ENCODE results near the gene ARSK. TPM values are rescaled to one million over a fixed set of nuclear protein-coding genes. Genes with fewer than 3 reads are reported as not detected.

The ARSK gene
- total and polyA plus RNA-seq, 2 of the 13 experiments (the other 11 are each of a cell fraction or from before 2014, with no cell fraction given): 7.9 TPM

DNA sequence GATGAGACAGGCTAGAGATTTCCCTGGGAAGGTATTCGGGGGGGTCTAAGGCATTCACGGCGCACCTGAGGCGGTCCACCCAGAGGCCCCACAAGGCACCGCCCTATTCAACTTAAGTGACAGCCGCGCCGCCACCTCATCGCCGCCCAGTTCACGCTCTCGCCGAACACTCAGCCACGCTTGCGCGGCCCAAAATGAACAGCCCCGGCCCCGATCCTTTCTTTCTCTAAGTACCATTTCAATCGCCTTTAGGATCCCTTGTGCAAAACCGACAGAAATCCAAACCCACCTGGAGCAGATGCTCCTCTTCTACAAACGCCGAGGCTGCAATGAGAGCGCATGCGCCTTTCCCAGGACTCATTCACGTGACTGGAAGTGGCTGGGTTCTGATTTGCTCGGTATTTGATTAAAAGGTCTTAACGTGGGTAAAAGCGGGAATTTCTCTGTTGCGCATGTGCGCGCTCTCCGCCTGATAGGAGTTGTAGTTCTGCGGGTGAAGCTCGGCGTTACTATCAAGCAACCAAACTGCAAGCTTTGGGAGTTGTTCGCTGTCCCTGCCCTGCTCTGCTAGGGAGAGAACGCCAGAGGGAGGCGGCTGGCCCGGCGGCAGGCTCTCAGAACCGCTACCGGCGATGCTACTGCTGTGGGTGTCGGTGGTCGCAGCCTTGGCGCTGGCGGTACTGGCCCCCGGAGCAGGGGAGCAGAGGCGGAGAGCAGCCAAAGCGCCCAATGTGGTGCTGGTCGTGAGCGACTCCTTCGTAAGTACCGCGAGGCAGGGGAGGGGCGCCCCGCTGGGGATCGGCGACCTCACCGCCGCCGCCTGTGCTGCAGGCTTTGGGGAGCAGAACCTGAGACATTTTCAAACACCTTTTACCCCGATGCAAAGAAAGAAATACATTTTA, at the start of gene ARSK, which contains the start of gene SKIC3 (continued):
- TF ChIP-seq MEIS1 (CRISPR knock-in tag; IDR thresholded peaks at IDR 0.05; ENCODE audit: borderline replicate concordance) (no peak; the same call in 1 of the 2 replicates), CEBPG (CRISPR knock-in tag; IDR thresholded peaks at IDR 0.05) (no peak; the same call in 1 of the 2 replicates), ZFY (CRISPR knock-in tag; IDR thresholded peaks at IDR 0.05) (peak; percentile 65), PCBP1 (IDR thresholded peaks at IDR 0.05; ENCODE audit: borderline replicate concordance, low read depth, low read length) (no peak), ZNF567 (CRISPR knock-in tag; IDR thresholded peaks at IDR 0.05; ENCODE audit: borderline replicate concordance) (no peak), ZNF451 (CRISPR knock-in tag; IDR thresholded peaks at IDR 0.05) (no peak), ZNF589 (CRISPR knock-in tag; conservative IDR thresholded peaks at IDR 0.05) (no peak), FOXO1 (CRISPR knock-in tag; IDR thresholded peaks at IDR 0.05) (no peak; the same call in 1 of the 2 replicates), WIZ (CRISPR knock-in tag; IDR thresholded peaks at IDR 0.05) (no peak), IRX3 (CRISPR knock-in tag; IDR thresholded peaks at IDR 0.05; ENCODE audit: borderline replicate concordance, low read depth) (peak; percentile 67), ZNF790 (CRISPR knock-in tag; IDR thresholded peaks at IDR 0.05; ENCODE audit: borderline replicate concordance) (peak; percentile 50; the same call in 1 of the 2 replicates), DDIT3 (CRISPR knock-in tag; IDR thresholded peaks at IDR 0.05) (no peak), ZNF296 (CRISPR knock-in tag; conservative IDR thresholded peaks at IDR 0.05) (no peak), RXRA (CRISPR knock-in tag; IDR thresholded peaks at IDR 0.05) (peak; percentile 76), ZBTB1 (CRISPR knock-in tag; IDR thresholded peaks at IDR 0.05; ENCODE audit: borderline replicate concordance) (no peak), RELA (CRISPR knock-in tag; IDR thresholded peaks at IDR 0.05) (no peak), FOXA1 (IDR thresholded peaks at IDR 0.05) (no peak), FOXA1 (CRISPR knock-in tag; IDR thresholded peaks at IDR 0.05) (0 out of 2 replicates have a peak, but pooled peaks have one; percentile 31), ZNF564 (CRISPR knock-in tag; IDR thresholded peaks at IDR 0.05) (0 out of 2 replicates have a peak, but pooled peaks have one; percentile 27), NAIF1 (CRISPR knock-in tag; IDR thresholded peaks at IDR 0.05; ENCODE audit: borderline replicate concordance) (no peak)
- TF ChIP-seq, protein P1, sequence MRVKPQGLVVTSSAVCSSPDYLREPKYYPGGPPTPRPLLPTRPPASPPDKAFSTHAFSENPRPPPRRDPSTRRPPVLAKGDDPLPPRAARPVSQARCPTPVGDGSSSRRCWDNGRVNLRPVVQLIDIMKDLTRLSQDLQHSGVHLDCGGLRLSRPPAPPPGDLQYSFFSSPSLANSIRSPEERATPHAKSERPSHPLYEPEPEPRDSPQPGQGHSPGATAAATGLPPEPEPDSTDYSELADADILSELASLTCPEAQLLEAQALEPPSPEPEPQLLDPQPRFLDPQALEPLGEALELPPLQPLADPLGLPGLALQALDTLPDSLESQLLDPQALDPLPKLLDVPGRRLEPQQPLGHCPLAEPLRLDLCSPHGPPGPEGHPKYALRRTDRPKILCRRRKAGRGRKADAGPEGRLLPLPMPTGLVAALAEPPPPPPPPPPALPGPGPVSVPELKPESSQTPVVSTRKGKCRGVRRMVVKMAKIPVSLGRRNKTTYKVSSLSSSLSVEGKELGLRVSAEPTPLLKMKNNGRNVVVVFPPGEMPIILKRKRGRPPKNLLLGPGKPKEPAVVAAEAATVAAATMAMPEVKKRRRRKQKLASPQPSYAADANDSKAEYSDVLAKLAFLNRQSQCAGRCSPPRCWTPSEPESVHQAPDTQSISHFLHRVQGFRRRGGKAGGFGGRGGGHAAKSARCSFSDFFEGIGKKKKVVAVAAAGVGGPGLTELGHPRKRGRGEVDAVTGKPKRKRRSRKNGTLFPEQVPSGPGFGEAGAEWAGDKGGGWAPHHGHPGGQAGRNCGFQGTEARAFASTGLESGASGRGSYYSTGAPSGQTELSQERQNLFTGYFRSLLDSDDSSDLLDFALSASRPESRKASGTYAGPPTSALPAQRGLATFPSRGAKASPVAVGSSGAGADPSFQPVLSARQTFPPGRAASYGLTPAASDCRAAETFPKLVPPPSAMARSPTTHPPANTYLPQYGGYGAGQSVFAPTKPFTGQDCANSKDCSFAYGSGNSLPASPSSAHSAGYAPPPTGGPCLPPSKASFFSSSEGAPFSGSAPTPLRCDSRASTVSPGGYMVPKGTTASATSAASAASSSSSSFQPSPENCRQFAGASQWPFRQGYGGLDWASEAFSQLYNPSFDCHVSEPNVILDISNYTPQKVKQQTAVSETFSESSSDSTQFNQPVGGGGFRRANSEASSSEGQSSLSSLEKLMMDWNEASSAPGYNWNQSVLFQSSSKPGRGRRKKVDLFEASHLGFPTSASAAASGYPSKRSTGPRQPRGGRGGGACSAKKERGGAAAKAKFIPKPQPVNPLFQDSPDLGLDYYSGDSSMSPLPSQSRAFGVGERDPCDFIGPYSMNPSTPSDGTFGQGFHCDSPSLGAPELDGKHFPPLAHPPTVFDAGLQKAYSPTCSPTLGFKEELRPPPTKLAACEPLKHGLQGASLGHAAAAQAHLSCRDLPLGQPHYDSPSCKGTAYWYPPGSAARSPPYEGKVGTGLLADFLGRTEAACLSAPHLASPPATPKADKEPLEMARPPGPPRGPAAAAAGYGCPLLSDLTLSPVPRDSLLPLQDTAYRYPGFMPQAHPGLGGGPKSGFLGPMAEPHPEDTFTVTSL (CRISPR knock-in tag; IDR thresholded peaks at IDR 0.05; ENCODE audit: borderline replicate concordance): no peak

Data from HepG2 (cell line).